LNCAP (cell line): ENCODE measurements around the gene FBXO31.

ENCODE experiments used
- CTCF ChIP-seq: fragments of 450-650 bp; IDR thresholded peaks from 2 replicates; pipeline ENCODE4 v1.5.1; 2017; ENCODE audit warnings: mild to moderate bottlenecking

FBXO31 gene

GRCh38 chr16:87358696-87359095 is 24.9 kb downstream of the FBXO31 start:
- TF ChIP-seq CTCF, result no peak

- no peak for TF ChIP-seq CTCF
These were observed 25.3 kb downstream of the FBXO31 start for GRCh38 chr16:87358250-87358649.

GRCh38 chr16:87356491-87356853 is 27.1 kb downstream of the FBXO31 start:
- TF ChIP-seq CTCF, result no peak

- no peak for TF ChIP-seq CTCF
These were observed 30.0 kb downstream of the FBXO31 start for GRCh38 chr16:87353613-87354012.

GRCh38 chr16:87352818-87353217 is 30.8 kb downstream of the FBXO31 start:
- TF ChIP-seq CTCF, result no peak

- TF ChIP-seq CTCF, result no peak
These were observed 32.3 kb downstream of the FBXO31 start for GRCh38 chr16:87351320-87351698.

- no peak for TF ChIP-seq CTCF
These were observed 32.8 kb downstream of the FBXO31 start for GRCh38 chr16:87350681-87351319.

- TF ChIP-seq CTCF, result no peak
These were observed 33.5 kb downstream of the FBXO31 start for GRCh38 chr16:87350031-87350430.
